ENCODE data around the gene KIF16B.

Gene KIF16B

DNA sequence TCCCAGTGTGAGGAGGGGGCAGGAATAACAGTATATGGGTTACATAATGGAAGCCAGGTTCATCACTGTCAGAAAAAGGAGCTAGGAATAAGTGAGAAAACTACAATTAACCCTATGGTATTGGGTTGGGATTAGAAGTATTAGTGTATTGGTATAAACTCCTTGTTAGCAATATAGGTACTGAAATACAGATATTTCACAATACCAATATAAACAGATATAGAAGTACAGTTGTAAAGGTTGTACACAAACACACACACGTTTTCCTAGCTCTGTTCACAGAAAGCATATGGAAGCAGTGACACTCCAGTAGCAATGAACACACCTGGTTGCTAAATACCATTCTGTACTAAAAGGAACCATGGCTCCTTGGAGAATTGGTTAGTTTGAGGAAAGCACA, 148.5 kb downstream of the KIF16B start:
- TF ChIP-seq CTCF (IDR thresholded peaks at IDR 0.05) (no peak), ZFX (IDR thresholded peaks at IDR 0.05; ENCODE audit: borderline replicate concordance) (no peak)
- H3K27ac ChIP-seq: no peak overlapping the region

GRCh38 chr20:16423311-16424212, 149.7 kb downstream of the KIF16B start:
- H3K27ac ChIP-seq: no peak overlapping the region
- TF ChIP-seq CTCF (IDR thresholded peaks at IDR 0.05) (no peak), ZFX (IDR thresholded peaks at IDR 0.05; ENCODE audit: borderline replicate concordance) (no peak)

GRCh38 chr20:16419138-16419715, 154.0 kb downstream of the KIF16B start:
- TF ChIP-seq ZFX (IDR thresholded peaks at IDR 0.05; ENCODE audit: borderline replicate concordance) (no peak), CTCF (IDR thresholded peaks at IDR 0.05) (no peak)
- no peak overlapping the region for H3K27ac ChIP-seq

GRCh38 chr20:16418616-16419015, 154.6 kb downstream of the KIF16B start:
- H3K27ac ChIP-seq: no peak overlapping the region
- TF ChIP-seq CTCF (IDR thresholded peaks at IDR 0.05) (no peak), ZFX (IDR thresholded peaks at IDR 0.05; ENCODE audit: borderline replicate concordance) (no peak)

GRCh38 chr20:16417001-16417400, 156.2 kb downstream of the KIF16B start:
- no peak for TF ChIP-seq CTCF (IDR thresholded peaks at IDR 0.05)
- no peak for TF ChIP-seq ZFX (IDR thresholded peaks at IDR 0.05; ENCODE audit: borderline replicate concordance)
- H3K27ac ChIP-seq: no peak overlapping the region

DNA sequence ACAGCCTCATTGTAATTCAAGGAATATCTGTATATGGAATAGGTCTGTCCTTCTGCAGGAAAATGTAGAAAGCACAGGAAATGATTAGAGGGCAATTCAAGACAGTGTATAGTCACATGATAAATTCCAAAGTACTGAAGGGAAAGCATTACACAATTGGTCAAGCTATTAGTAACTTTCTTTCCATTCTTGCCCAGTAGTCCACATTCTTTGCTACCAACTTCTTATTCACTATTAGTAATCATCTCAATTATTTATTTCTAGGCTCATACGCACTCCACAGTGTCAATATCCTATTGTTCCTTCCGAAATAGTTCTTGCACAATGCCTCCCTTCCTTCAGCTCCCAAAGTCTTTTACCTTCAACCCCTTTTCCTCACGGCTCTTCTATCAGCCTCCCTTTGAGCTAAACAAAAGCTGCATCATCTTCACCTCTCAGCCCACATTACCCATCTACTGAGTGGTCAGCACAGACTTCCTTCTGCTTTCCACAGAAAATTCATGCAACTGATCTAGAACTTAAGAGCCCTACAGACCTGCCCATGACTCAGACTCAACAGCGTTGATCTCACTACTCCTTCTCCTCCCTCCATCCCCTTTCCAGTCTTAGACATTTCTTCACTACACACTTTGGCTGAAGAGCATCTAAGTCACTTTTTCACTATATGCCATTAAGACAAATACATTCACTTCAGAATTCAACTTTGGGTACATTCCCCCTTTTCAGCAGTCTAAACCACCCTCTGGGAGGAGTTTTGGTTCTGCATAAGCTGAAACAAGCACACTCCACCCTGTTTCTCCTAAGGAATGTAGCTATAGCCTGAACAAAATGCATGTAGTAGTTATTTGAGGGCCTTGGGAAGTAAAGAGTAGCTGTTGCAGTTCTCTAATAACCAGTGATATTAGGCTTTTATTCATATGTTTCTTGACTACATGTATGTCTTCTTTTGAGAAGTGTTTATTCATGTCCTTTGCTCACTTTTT, 157.9 kb downstream of the KIF16B start:
- no peak overlapping the region for H3K27ac ChIP-seq
- no peak for TF ChIP-seq ZFX (IDR thresholded peaks at IDR 0.05; ENCODE audit: borderline replicate concordance)
- TF ChIP-seq CTCF (IDR thresholded peaks at IDR 0.05): no peak
